HCT116 (cell line): ENCODE measurements around the gene GTF2A1. TPM values are rescaled to one million over a fixed set of nuclear protein-coding genes. Genes with fewer than 3 reads are reported as not detected.
A peak's percentile ranks its signal among the peaks of the same experiment; 100 is the strongest.

Experiments
- ATAC-seq: fragments of 200-7000 bp; cut with Tn5 transposase; 2 replicates; pipeline ENCODE4 v1.9.1; 2020; ENCODE audit warnings: mild to moderate bottlenecking, moderate library complexity
- BruUV-seq: library from RNA; stranded (reverse); fragments of 400-500 nt; replicated peaks from 2 replicates; lab custom pipeline; 2021; lab: Mats Ljungman, UMichigan
- CTCF ChIA-PET: fragments of 300-600 bp; sonication (Branson Sonifier 250); formaldehyde crosslinking; loops from one replicate; lab custom pipeline; 2021; ENCODE audit warnings: antibody characterized with exemption; lab: Charles Lee
- POLR2A ChIA-PET: fragments of 300-600, 350-600 bp; sonication (Branson Sonifier 250); formaldehyde crosslinking; loops from one replicate; lab custom pipeline; 2021; ENCODE audit warnings: antibody characterized with exemption; lab: Charles Lee
- RAD21 ChIA-PET, 2 experiments: fragments of 300-600 bp; sonication (Branson Sonifier 250); formaldehyde crosslinking; loops; one replicate each; lab custom pipeline; 2023; ENCODE audit warnings: low total read pairs in 2 of 2; ENCODE audit not compliant: uncharacterized antibody in 2 of 2, unreplicated experiment in 2 of 2, low non-redundant PET in 1 of 2; lab: Charles Lee
- DNase-seq: peaks from one replicate; pipeline ENCODE4 v3.0.0-alpha.2; 2010; ENCODE audit warnings: low read depth, low spot score
- H2AFZ ChIP-seq: fragments of 200-600 bp; shearing (Covaris generic), sonication (generic); 2 replicates; pipeline ENCODE4 v1.6.1; 2017; ENCODE audit warnings: low read depth, mixed run types, mixed read lengths, antibody characterized with exemption, low read length; ENCODE audit not compliant: poor library complexity, severe bottlenecking
- H3K27ac ChIP-seq: 2 replicates; pipeline ENCODE4 v1.5.1; 2012; ENCODE audit warnings: low read depth, low read length
- H3K27me3 ChIP-seq: fragments of 200-600 bp; sonication (generic); 2 replicates; pipeline ENCODE4 v1.6.1; 2016; ENCODE audit warnings: mixed run types, low read length, mixed read lengths; ENCODE audit not compliant: insufficient read depth
- H3K36me3 ChIP-seq, 2 experiments: fragments of 200-500 bp in 1 of 2; fragments of 200-600 bp in 1 of 2; sonication (Bioruptor generic) in 1 of 2; sonication (generic) in 1 of 2; 2 replicates each; pipeline versions ENCODE4 v1.5.1 to v1.6.1; 2014 to 2016; ENCODE audit warnings: low read length in 2 of 2, inconsistent platforms in 1 of 2, mixed read lengths in 1 of 2, mixed run types in 1 of 2; ENCODE audit not compliant: insufficient read depth in 2 of 2, control insufficient read depth in 1 of 2
- H3K4me1 ChIP-seq, 2 experiments: fragments of 200-600 bp in 1 of 2; sonication (generic) in 1 of 2; 2 replicates each; pipeline versions ENCODE4 v1.5.1 to v1.6.1; 2012 to 2017; ENCODE audit warnings: low read length in 2 of 2, inconsistent platforms in 1 of 2, mild to moderate bottlenecking in 1 of 2, mixed read lengths in 1 of 2, mixed run types in 1 of 2, moderate library complexity in 1 of 2; ENCODE audit not compliant: insufficient read depth in 2 of 2, control insufficient read depth in 1 of 2
- H3K4me2 ChIP-seq: fragments of 200-600 bp; sonication (generic); 2 replicates; pipeline ENCODE4 v1.6.1; 2017; ENCODE audit warnings: mixed run types, low read length, mixed read lengths
- H3K4me3 ChIP-seq, 2 experiments: fragments of 200-600 bp in 1 of 2; sonication (generic) in 1 of 2; replicated peaks in 1 of 2; 2 replicates each; pipeline ENCODE4 v1.5.1; 2011 to 2016; ENCODE audit warnings: low read length in 2 of 2, control low read depth in 1 of 2, low read depth in 1 of 2, mild to moderate bottlenecking in 1 of 2, mixed read lengths in 1 of 2, mixed run types in 1 of 2
- H3K79me2 ChIP-seq: fragments of 200-600 bp; sonication (generic); 2 replicates; pipeline ENCODE4 v1.6.1; 2017; ENCODE audit warnings: mild to moderate bottlenecking, mixed run types, low read length, moderate library complexity, mixed read lengths; ENCODE audit not compliant: insufficient read depth
- H3K9ac ChIP-seq: fragments of 200-600 bp; sonication (generic); 2 replicates; pipeline ENCODE4 v1.6.1; 2016; ENCODE audit warnings: low read length, mixed read lengths
- H3K9me2 ChIP-seq: fragments of 200-600 bp; sonication (generic), shearing (Covaris generic); 2 replicates; pipeline ENCODE4 v1.6.1; 2017; ENCODE audit warnings: mixed run types, mild to moderate bottlenecking, moderate library complexity; ENCODE audit not compliant: insufficient read depth
- H3K9me3 ChIP-seq, 2 experiments: fragments of 200-500 bp in 1 of 2; fragments of 200-600 bp in 1 of 2; sonication (Bioruptor generic) in 1 of 2; sonication (generic) in 1 of 2; 2 replicates each; pipeline ENCODE4 v1.6.1; 2014 to 2017; ENCODE audit warnings: low read length in 2 of 2, mixed read lengths in 2 of 2, inconsistent platforms in 1 of 2, low read depth in 1 of 2, mild to moderate bottlenecking in 1 of 2, mixed run types in 1 of 2, moderate library complexity in 1 of 2; ENCODE audit not compliant: control insufficient read depth in 1 of 2, insufficient read depth in 1 of 2
- H4K20me1 ChIP-seq: fragments of 200-600 bp; sonication (generic), shearing (Covaris generic); 2 replicates; pipeline ENCODE4 v1.6.1; 2017; ENCODE audit warnings: mixed run types, mild to moderate bottlenecking, moderate library complexity; ENCODE audit not compliant: insufficient read depth
- CBX3 ChIP-seq: IDR thresholded peaks from 2 replicates; pipeline ENCODE4 v1.6.1; 2012; ENCODE audit warnings: low read depth
- CEBPB ChIP-seq: IDR thresholded peaks from 2 replicates; pipeline ENCODE4 v1.6.1; 2012; ENCODE audit warnings: low read depth
- EGR1 ChIP-seq: IDR thresholded peaks from 2 replicates; pipeline ENCODE4 v1.6.1; 2012; ENCODE audit warnings: low read depth
- EZH2 ChIP-seq: fragments of 200-600 bp; sonication (generic); IDR thresholded peaks from 2 replicates; pipeline ENCODE4 v1.6.1; 2017; ENCODE audit warnings: antibody characterized with exemption, mixed run types
- EZH2phosphoT487 ChIP-seq: fragments of 200-600 bp; IDR thresholded peaks from 2 replicates; pipeline ENCODE4 v1.6.1; 2018; ENCODE audit warnings: antibody characterized with exemption, borderline replicate concordance
- FOSL1 ChIP-seq: IDR thresholded peaks from 2 replicates; pipeline ENCODE4 v1.6.1; 2012; ENCODE audit warnings: low read depth
- JUND ChIP-seq: IDR thresholded peaks from 2 replicates; pipeline ENCODE4 v1.6.1; 2012
- POLR2AphosphoS5 ChIP-seq: IDR thresholded peaks from 2 replicates; pipeline ENCODE4 v1.6.1; 2011; ENCODE audit warnings: mild to moderate bottlenecking, low read depth, low read length, moderate library complexity
- RAD21 ChIP-seq: IDR thresholded peaks from 2 replicates; pipeline ENCODE4 v1.6.1; 2012; ENCODE audit warnings: low read depth, mild to moderate bottlenecking
- REST ChIP-seq: IDR thresholded peaks from 2 replicates; pipeline ENCODE4 v1.6.1; 2012; ENCODE audit warnings: low read depth
- SIN3A ChIP-seq: IDR thresholded peaks from 2 replicates; pipeline ENCODE4 v1.6.1; 2012; ENCODE audit warnings: low read depth
- SP1 ChIP-seq: IDR thresholded peaks from 2 replicates; pipeline ENCODE4 v1.6.1; 2012; ENCODE audit warnings: low read depth
- SRF ChIP-seq: IDR thresholded peaks from 2 replicates; pipeline ENCODE4 v1.6.1; 2012; ENCODE audit warnings: low read depth
- TCF7L2 ChIP-seq: IDR thresholded peaks from 2 replicates; pipeline ENCODE4 v1.7.0; 2011; ENCODE audit warnings: borderline replicate concordance, inconsistent platforms; ENCODE audit not compliant: insufficient read depth, insufficient read length; ENCODE audit errors: extremely low read depth
- YY1 ChIP-seq: IDR thresholded peaks from 2 replicates; pipeline ENCODE4 v1.6.1; 2011; ENCODE audit warnings: low read length, low read depth, moderate library complexity, mild to moderate bottlenecking; ENCODE audit not compliant: insufficient replicate concordance; ENCODE audit errors: extremely low read depth
- ZBTB33 ChIP-seq: IDR thresholded peaks from 2 replicates; pipeline ENCODE4 v1.6.1; 2011; ENCODE audit warnings: mild to moderate bottlenecking, low read length, moderate library complexity; ENCODE audit not compliant: insufficient replicate concordance; ENCODE audit errors: extremely low read depth
- ZFX ChIP-seq: fragments of 450-650 bp; IDR thresholded peaks from 2 replicates; pipeline ENCODE4 v1.6.1; 2017
- ZNF274 ChIP-seq: fragments of 200-500 bp; sonication (Bioruptor generic); IDR thresholded peaks from 2 replicates; pipeline ENCODE4 v1.6.1; 2014; ENCODE audit warnings: mild to moderate bottlenecking, low read depth, low read length, inconsistent platforms
- intact Hi-C: fragments of 100-400 bp; cut with micrococcal nuclease; formaldehyde crosslinking; loops from 2 replicates; pipeline ENCODE4 v1.10.0; 2022
- total RNA-seq: library from RNA; stranded (reverse); gene quantifications from one replicate; pipeline ENCODE4 v1.2.1, GENCODE V29; 2021; ENCODE audit not compliant: unreplicated experiment
- TF ChIP-seq, protein P1 (sequence below): IDR thresholded peaks from 2 replicates; pipeline ENCODE4 v1.6.1; 2012

Gene GTF2A1
- total RNA-seq, 1 experiment from 2014 or later: 39.7 TPM

DNA sequence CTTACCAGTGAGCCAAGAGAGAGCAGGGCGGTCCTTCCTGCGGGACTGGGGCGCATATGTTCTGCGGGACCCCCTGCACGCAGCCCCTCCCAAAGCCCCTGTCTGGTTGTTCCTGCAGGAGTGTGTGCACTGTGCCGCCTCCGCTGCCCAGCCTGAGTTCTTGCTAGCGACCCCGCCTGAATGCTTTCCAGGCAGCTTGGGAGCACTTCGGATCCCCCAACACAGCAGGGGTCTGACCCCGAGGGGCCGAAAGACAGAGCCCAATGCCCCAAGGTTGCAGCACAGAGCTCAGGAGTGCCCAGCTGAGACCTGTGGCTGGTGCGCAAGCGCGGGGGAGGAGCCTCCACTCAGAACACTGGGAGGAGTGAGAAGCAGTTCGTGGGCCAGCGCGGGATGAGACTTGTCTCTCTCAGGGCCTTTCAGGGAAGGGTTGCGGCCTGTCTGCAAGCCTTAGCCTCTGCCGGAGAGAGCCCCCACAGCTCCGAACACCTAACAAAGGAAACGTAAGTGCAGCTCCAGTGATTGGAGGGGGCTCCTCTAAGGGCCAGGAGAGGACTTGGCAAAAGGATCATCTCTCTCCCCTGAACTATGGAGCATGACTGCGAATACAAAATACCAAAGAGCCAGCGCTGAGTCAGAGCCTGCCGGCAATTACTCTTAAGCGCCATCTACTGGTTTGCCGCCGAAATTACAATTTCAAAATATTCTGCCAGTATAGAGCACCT is 50.5 kb downstream of the GTF2A1 start:
- peak; percentile 75 for DNase-seq
- BruUV-seq: no TSS peak
- CTCF ChIA-PET: interaction anchor here (0.6 to 1.5 kb wide), 10 partner anchors 8 to 584 kb away, joined by 3 to 5 read pairs (median 4); no protein-coding TSS in a partner anchor
- POLR2A ChIA-PET: interaction anchor here (0.8 to 1.6 kb wide), 3 partner anchors 9 to 174 kb away, joined by 3 to 4 read pairs (median 4); no protein-coding TSS in a partner anchor
- Histone ChIP-seq H3K79me2 (no peaks in the 10 kb centered on the region), H2AFZ (peak overlapping the region; percentile 50), H3K4me1 (peaks cover 3 to 13% of the 10 kb centered on the region in 2 experiments; a peak in 2 of 4 replicates), H3K4me2 (peak overlapping the region; percentile 85), H3K27ac (peak overlapping the region; percentile 78), H3K9ac (peak overlapping the region; percentile 69), H4K20me1 (no peaks in the 10 kb centered on the region), H3K9me2 (no peaks in the 10 kb centered on the region), H3K4me3 (peak overlapping the region; percentile 50 to 59), H3K27me3 (no peaks in the 10 kb centered on the region), H3K9me3 (no peaks in the 10 kb centered on the region), H3K36me3 (no peaks in the 10 kb centered on the region)
- RAD21 ChIA-PET: no interaction called here
- peak; percentile 99 for ATAC-seq
- intact Hi-C loops: loop anchor here (5.0 kb wide), 1 partner anchor 297 kb away; no protein-coding TSS in a partner anchor
- TF ChIP-seq JUND (peak; percentile 52), CEBPB (no peak), SRF (no peak), ZNF274 (no peak), EGR1 (0 out of 2 replicates have a peak, but pooled peaks have one; percentile 27), EZH2phosphoT487 (no peak), FOSL1 (peak; percentile 52), EZH2 (no peak), ZBTB33 (peak; percentile 6), SIN3A (0 out of 2 replicates have a peak, but pooled peaks have one; percentile 19), POLR2AphosphoS5 (peak; percentile 91), CBX3 (0 out of 2 replicates have a peak, but pooled peaks have one; percentile 49), TCF7L2 (no peak), RAD21 (peak; percentile 69), SP1 (no peak), REST (no peak), ZFX (peak; percentile 72), YY1 (peak; percentile 14)
- TF ChIP-seq, protein P1, sequence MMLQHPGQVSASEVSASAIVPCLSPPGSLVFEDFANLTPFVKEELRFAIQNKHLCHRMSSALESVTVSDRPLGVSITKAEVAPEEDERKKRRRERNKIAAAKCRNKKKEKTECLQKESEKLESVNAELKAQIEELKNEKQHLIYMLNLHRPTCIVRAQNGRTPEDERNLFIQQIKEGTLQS: no peak
